Measurements from ENCODE around the gene ASMT.
A peak's percentile ranks its signal among the peaks of the same experiment; 100 is the strongest.
"Not testable (repeated sequence)": the region's sequence is repeated elsewhere in the genome, so short reads cannot be mapped to it uniquely, and the experiment has no call there.

Gene ASMT

GRCh38 chrX:1652011-1652811, 37.4 kb downstream of the ASMT start:
- DNase-seq, result peak; percentile 77

- no peak for DNase-seq
Measured at GRCh38 chrX:1656379-1656778, 41.5 kb downstream of the ASMT start.

GRCh38 chrX:1657367-1658070, 42.7 kb downstream of the ASMT start:
- peak; percentile 92 for DNase-seq

GRCh38 chrX:1658071-1658491, 43.2 kb downstream of the ASMT start:
- DNase-seq, result peak; percentile 92

- no peak for DNase-seq
Measured at GRCh38 chrX:1659664-1660461, 45.0 kb downstream of the ASMT start.

- no peak for DNase-seq
Measured at GRCh38 chrX:1661048-1661921, 46.4 kb downstream of the ASMT start.

- DNase-seq, result no peak
Measured at GRCh38 chrX:1661922-1662221, 47.0 kb downstream of the ASMT start.

GRCh38 chrX:1667566-1667965, 52.7 kb downstream of the ASMT start:
- DNase-seq, result no peak

- no peak for DNase-seq
Measured at GRCh38 chrX:1673337-1673736, 58.5 kb downstream of the ASMT start.

- no peak for DNase-seq
Measured at GRCh38 chrX:1676866-1677265, 62.0 kb downstream of the ASMT start.

- no peak for DNase-seq
Measured at GRCh38 chrX:1679238-1679637, 64.4 kb downstream of the ASMT start.

GRCh38 chrX:1681439-1681838, 66.6 kb downstream of the ASMT start:
- DNase-seq, result no peak

- DNase-seq, result not testable (repeated sequence)
Measured at GRCh38 chrX:1681856-1682255, 67.0 kb downstream of the ASMT start.

GRCh38 chrX:1682501-1682900, 67.6 kb downstream of the ASMT start:
- DNase-seq, result not testable (repeated sequence)

- not testable (repeated sequence) for DNase-seq
Measured at GRCh38 chrX:1684883-1685282, 70.0 kb downstream of the ASMT start.

- not testable (repeated sequence) for DNase-seq
Measured at GRCh38 chrX:1685444-1685880, 70.6 kb downstream of the ASMT start.

- no peak for DNase-seq
Measured at GRCh38 chrX:1686642-1687041, 71.8 kb downstream of the ASMT start.

Measured in NCI-H1092 treated with DMSO at 0.1 percent for 48 hours (cell line).